K562 (cell line): ENCODE data around the gene PGAP2. TPM values are rescaled to one million over a fixed set of nuclear protein-coding genes. Genes with fewer than 3 reads are reported as not detected.
A peak's percentile ranks its signal among the peaks of the same experiment; 100 is the strongest.

Source experiments
- CBFB ChIP-seq: sonication (generic); formaldehyde crosslinking; IDR thresholded peaks from 2 replicates; pipeline ENCODE4 v1.4.0; 2020; ENCODE audit warnings: mild to moderate bottlenecking, missing genetic modification reagents
- CC2D1A ChIP-seq: fragments of 450-650 bp; IDR thresholded peaks from 2 replicates; pipeline ENCODE4 v1.6.1; 2017; ENCODE audit warnings: mild to moderate bottlenecking
- DNMT1 ChIP-seq: fragments of 450-650 bp; IDR thresholded peaks from 2 replicates; pipeline ENCODE4 v1.6.1; 2016; ENCODE audit warnings: antibody characterized with exemption, mild to moderate bottlenecking
- ETV5 ChIP-seq: sonication (generic); formaldehyde crosslinking; IDR thresholded peaks from 2 replicates; pipeline ENCODE4 v1.4.0; 2020; ENCODE audit warnings: low read depth, mild to moderate bottlenecking, missing genetic modification reagents
- FOXA3 ChIP-seq, 2 experiments: fragments of 450-650 bp in 1 of 2; sonication (generic) in 1 of 2; formaldehyde crosslinking; IDR thresholded peaks in 1 of 2; conservative IDR thresholded peaks in 1 of 2; 2 replicates each; pipeline versions ENCODE4 v1.4.0 to v1.8.0; 2020 to 2022; ENCODE audit warnings: mild to moderate bottlenecking in 2 of 2, missing genetic modification reagents in 1 of 2
- IRF2 ChIP-seq: sonication (generic); formaldehyde crosslinking; IDR thresholded peaks from 2 replicates; pipeline ENCODE4 v1.8.1; 2022; ENCODE audit warnings: mild to moderate bottlenecking, missing genetic modification reagents
- JUND ChIP-seq, 2 experiments: IDR thresholded peaks; 2 replicates in 1 of 2; 3 replicates in 1 of 2; pipeline ENCODE4 v1.6.1; 2011; ENCODE audit warnings: borderline replicate concordance in 2 of 2, low read depth in 2 of 2, low read length in 2 of 2, improper control_type of control experiment in 1 of 2, missing biosample characterization in 1 of 2, missing genetic modification characterization in 1 of 2, missing genetic modification reagents in 1 of 2
- MNT ChIP-seq, 2 experiments: fragments of 450-650 bp; conservative IDR thresholded peaks; 2 replicates each; pipeline ENCODE4 v1.6.1; 2017; ENCODE audit warnings: mild to moderate bottlenecking in 2 of 2, moderate library complexity in 2 of 2
- MTA3 ChIP-seq: fragments of 450-650 bp; formaldehyde crosslinking; IDR thresholded peaks from 2 replicates; pipeline ENCODE4 v1.6.1; 2017; ENCODE audit warnings: mild to moderate bottlenecking, borderline replicate concordance
- NFE2 ChIP-seq: IDR thresholded peaks from 2 replicates; pipeline ENCODE4 v1.6.1; 2014; ENCODE audit warnings: antibody characterized with exemption, low read depth
- POLR2AphosphoS5 ChIP-seq: IDR thresholded peaks from 2 replicates; pipeline ENCODE4 v1.6.1; 2011; ENCODE audit warnings: mild to moderate bottlenecking, low read depth, low read length, moderate library complexity; ENCODE audit not compliant: control insufficient read depth, insufficient read depth
- RAD51 ChIP-seq: fragments of 450-650 bp; IDR thresholded peaks from 2 replicates; pipeline ENCODE4 v1.7.1; 2016; ENCODE audit warnings: low read depth, mild to moderate bottlenecking, borderline replicate concordance
- SMC3 ChIP-seq: conservative IDR thresholded peaks from 2 replicates; pipeline ENCODE4 v1.6.1; 2011; ENCODE audit warnings: low read depth, low read length, improper control_type of control experiment; ENCODE audit not compliant: insufficient read depth
- TAF1 ChIP-seq: IDR thresholded peaks from 2 replicates; pipeline ENCODE4 v1.6.1; 2011; ENCODE audit warnings: mild to moderate bottlenecking, low read length, moderate library complexity; ENCODE audit not compliant: insufficient read depth, control insufficient read depth, severe bottlenecking; ENCODE audit errors: extremely low read depth
- TEAD1 ChIP-seq, 2 experiments: fragments of 450-650 bp in 1 of 2; sonication (generic) in 1 of 2; formaldehyde crosslinking; IDR thresholded peaks; 2 replicates each; pipeline versions ENCODE4 v1.4.0 to v1.8.0; 2020 to 2022; ENCODE audit warnings: mild to moderate bottlenecking in 2 of 2, missing genetic modification reagents in 1 of 2
- TRIM28 ChIP-seq: fragments of 450-650 bp; IDR thresholded peaks from 2 replicates; pipeline ENCODE4 v1.6.1; 2017
- XRCC5 ChIP-seq: fragments of 200-400 bp; formaldehyde crosslinking; IDR thresholded peaks from 2 replicates; pipeline ENCODE4 v1.6.1; 2017; ENCODE audit warnings: low read depth, mild to moderate bottlenecking, low read length
- ZNF431 ChIP-seq: sonication (generic); formaldehyde crosslinking; IDR thresholded peaks from 2 replicates; pipeline ENCODE4 v1.8.0; 2022; ENCODE audit warnings: mild to moderate bottlenecking, missing genetic modification reagents
- polyA plus RNA-seq, 8 experiments: library from polyadenylated mRNA; depleted of rRNA in 4 of 8; stranded (reverse) in 5 of 8; unstranded in 3 of 8; fragments of >200 nt; fragmentation: Nextera tagmentation in 2 of 8; fragmentation: Illumina TruSeq in 1 of 8; extraction: Ambion mirVana in 2 of 8; extraction: Trizol in 1 of 8; gene quantifications; 2 replicates each; pipeline versions ENCODE4 v1.2.1 to v1.2.3, GENCODE V29; 2011 to 2014; ENCODE audit warnings: inconsistent platforms in 1 of 8, missing spikeins in 1 of 8
- total RNA-seq, 7 experiments: library from RNA; depleted of rRNA in 6 of 7; stranded (reverse); fragments of >200 nt in 6 of 7; fragmentation: Illumina TruSeq in 2 of 7; extraction: Trizol in 2 of 7; gene quantifications; 2 replicates each; pipeline versions ENCODE4 v1.2.1 to v1.2.3, GENCODE V29; 2011 to 2021; ENCODE audit warnings: low replicate concordance in 1 of 7
- TF ChIP-seq, protein P1 (sequence below): IDR thresholded peaks from 3 replicates; pipeline ENCODE4 v1.6.1; 2011; ENCODE audit warnings: borderline replicate concordance, mild to moderate bottlenecking, moderate library complexity; ENCODE audit not compliant: insufficient read length; ENCODE audit errors: extremely low read depth
- TF ChIP-seq, protein P2 (sequence below): sonication (generic); formaldehyde crosslinking; IDR thresholded peaks from 2 replicates; pipeline ENCODE4 v1.9.0; 2022; ENCODE audit warnings: mild to moderate bottlenecking, missing genetic modification reagents

Gene PGAP2
- total and polyA plus RNA-seq, 9 of the 15 experiments (the other 6 are each of a cell fraction or from before 2014, with no cell fraction given): 17.9 to 47.2 (median 33.7) TPM

DNA sequence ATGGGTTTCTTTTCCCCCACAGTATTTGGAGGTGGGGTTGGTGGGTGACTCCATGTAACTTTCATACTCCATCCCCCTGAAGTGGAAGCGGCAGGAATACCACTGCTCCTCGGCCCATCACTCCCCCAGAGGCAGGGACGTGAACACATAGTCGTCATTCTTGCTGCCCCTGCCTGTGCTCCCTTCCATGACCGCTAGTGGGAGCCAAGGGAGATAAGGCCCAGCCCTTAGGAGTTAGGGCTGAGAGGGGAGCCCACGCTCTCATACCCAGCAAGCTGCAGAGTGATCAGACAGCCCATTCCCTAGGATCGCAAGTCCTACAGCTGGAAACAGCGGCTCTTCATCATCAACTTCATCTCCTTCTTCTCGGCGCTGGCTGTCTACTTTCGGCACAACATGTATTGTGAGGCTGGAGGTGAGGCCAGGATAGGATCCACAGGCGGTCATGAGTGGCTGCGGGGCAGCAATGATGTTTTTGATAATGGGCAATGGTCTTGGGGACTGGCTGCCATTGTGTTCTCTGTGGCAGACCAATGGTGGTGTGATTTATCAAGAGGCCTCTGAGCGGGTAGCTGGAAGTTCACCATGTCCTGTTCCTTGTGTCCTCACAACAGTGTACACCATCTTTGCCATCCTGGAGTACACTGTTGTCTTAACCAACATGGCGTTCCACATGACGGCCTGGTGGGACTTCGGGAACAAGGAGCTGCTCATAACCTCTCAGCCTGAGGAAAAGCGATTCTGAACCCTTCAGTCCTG lies 16.5 kb downstream of the PGAP2 start (continued):
- TF ChIP-seq FOXA3 (CRISPR knock-in tag; conservative IDR thresholded peaks at IDR 0.05 in 1 of 2, IDR thresholded peaks at IDR 0.05 in 1 of 2) (0 out of 4 replicates have a peak, but pooled peaks of 1 of the 2 experiments have one; percentile 3), ZNF431 (CRISPR knock-in tag) (no peak), MNT (conservative IDR thresholded peaks at IDR 0.05) (no peak; a peak in 2 of 4 replicates), TAF1 (peak; percentile 37), XRCC5 (peak; percentile 93; the same call in 1 of the 2 replicates), CBFB (CRISPR knock-in tag) (no peak), CC2D1A (peak; percentile 76), RAD51 (no peak), SMC3 (peak; percentile 86), POLR2AphosphoS5 (peak; percentile 57; the same call in 1 of the 2 replicates), TEAD1 (CRISPR knock-in tag; IDR thresholded peaks at IDR 0.05) (peak in 1 of 2 experiments; percentile 64; a peak in 1 of 4 replicates), NFE2 (no peak), IRF2 (CRISPR knock-in tag) (no peak), DNMT1 (0 out of 2 replicates have a peak, but pooled peaks have one; percentile 33), TRIM28 (no peak; the same call in 1 of the 2 replicates), MTA3 (peak; percentile 73; the same call in 1 of the 2 replicates), JUND (IDR thresholded peaks at IDR 0.05; ENCODE audit: borderline replicate concordance, low read depth, low read length) (peak; percentile 76), JUND (tag; IDR thresholded peaks at IDR 0.05; ENCODE audit: borderline replicate concordance, low read depth, low read length) (peak; percentile 75; the same call in 1 of the 3 replicates), ETV5 (CRISPR knock-in tag) (0 out of 2 replicates have a peak, but pooled peaks have one; percentile 37)
- TF ChIP-seq, protein P1, sequence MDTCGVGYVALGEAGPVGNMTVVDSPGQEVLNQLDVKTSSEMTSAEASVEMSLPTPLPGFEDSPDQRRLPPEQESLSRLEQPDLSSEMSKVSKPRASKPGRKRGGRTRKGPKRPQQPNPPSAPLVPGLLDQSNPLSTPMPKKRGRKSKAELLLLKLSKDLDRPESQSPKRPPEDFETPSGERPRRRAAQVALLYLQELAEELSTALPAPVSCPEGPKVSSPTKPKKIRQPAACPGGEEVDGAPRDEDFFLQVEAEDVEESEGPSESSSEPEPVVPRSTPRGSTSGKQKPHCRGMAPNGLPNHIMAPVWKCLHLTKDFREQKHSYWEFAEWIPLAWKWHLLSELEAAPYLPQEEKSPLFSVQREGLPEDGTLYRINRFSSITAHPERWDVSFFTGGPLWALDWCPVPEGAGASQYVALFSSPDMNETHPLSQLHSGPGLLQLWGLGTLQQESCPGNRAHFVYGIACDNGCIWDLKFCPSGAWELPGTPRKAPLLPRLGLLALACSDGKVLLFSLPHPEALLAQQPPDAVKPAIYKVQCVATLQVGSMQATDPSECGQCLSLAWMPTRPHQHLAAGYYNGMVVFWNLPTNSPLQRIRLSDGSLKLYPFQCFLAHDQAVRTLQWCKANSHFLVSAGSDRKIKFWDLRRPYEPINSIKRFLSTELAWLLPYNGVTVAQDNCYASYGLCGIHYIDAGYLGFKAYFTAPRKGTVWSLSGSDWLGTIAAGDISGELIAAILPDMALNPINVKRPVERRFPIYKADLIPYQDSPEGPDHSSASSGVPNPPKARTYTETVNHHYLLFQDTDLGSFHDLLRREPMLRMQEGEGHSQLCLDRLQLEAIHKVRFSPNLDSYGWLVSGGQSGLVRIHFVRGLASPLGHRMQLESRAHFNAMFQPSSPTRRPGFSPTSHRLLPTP: no peak
- TF ChIP-seq, protein P2, sequence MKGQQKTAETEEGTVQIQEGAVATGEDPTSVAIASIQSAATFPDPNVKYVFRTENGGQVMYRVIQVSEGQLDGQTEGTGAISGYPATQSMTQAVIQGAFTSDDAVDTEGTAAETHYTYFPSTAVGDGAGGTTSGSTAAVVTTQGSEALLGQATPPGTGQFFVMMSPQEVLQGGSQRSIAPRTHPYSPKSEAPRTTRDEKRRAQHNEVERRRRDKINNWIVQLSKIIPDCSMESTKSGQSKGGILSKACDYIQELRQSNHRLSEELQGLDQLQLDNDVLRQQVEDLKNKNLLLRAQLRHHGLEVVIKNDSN: no peak
